ENCODE results near the gene CIB4.
A peak's percentile ranks its signal among the peaks of the same experiment; 100 is the strongest.

Gene CIB4

GRCh38 chr2:26639685-26640243, 1.4 kb downstream of the CIB4 start:
- DNase-seq = no peak

- no peak for DNase-seq
Observed at GRCh38 chr2:26637811-26638310, 3.3 kb downstream of the CIB4 start.

- no peak for DNase-seq
Observed at GRCh38 chr2:26636935-26637334, 4.2 kb downstream of the CIB4 start.

- DNase-seq = no peak
Observed at GRCh38 chr2:26635401-26635800, 5.8 kb downstream of the CIB4 start.

GRCh38 chr2:26634636-26635230, 6.4 kb downstream of the CIB4 start:
- DNase-seq = no peak

- DNase-seq = no peak
Observed at GRCh38 chr2:26633993-26634595, 7.1 kb downstream of the CIB4 start.

GRCh38 chr2:26633351-26633945, 7.7 kb downstream of the CIB4 start:
- DNase-seq = no peak

- DNase-seq = no peak
Observed at GRCh38 chr2:26632624-26633185, 8.5 kb downstream of the CIB4 start.

GRCh38 chr2:26631401-26632170, 9.6 kb downstream of the CIB4 start:
- no peak for DNase-seq

- no peak for DNase-seq
Observed at GRCh38 chr2:26630669-26631360, 10.4 kb downstream of the CIB4 start.

- DNase-seq = no peak
Observed at GRCh38 chr2:26630235-26630634, 10.9 kb downstream of the CIB4 start.

GRCh38 chr2:26629751-26630150, 11.4 kb downstream of the CIB4 start:
- no peak for DNase-seq

GRCh38 chr2:26629346-26629630, 11.9 kb downstream of the CIB4 start:
- DNase-seq = no peak

- DNase-seq = no peak
Observed at GRCh38 chr2:26628561-26629345, 12.4 kb downstream of the CIB4 start.

GRCh38 chr2:26627350-26628105, 13.6 kb downstream of the CIB4 start:
- no peak for DNase-seq

GRCh38 chr2:26626606-26627005, 14.6 kb downstream of the CIB4 start:
- DNase-seq = no peak

GRCh38 chr2:26623541-26624495, 17.3 kb downstream of the CIB4 start:
- peak; percentile 90 for DNase-seq

GRCh38 chr2:26621469-26622199, 19.5 kb downstream of the CIB4 start:
- no peak for DNase-seq

GRCh38 chr2:26620031-26620605, 21.0 kb downstream of the CIB4 start:
- DNase-seq = no peak

Measured in NCI-H524 treated with DMSO at 0.1 percent for 48 hours (cell line).